Measurements from ENCODE around the gene DMPK. TPM values are rescaled to one million over a fixed set of nuclear protein-coding genes. Genes with fewer than 3 reads are reported as not detected.
A peak's percentile ranks its signal among the peaks of the same experiment; 100 is the strongest.

The DMPK gene
- total RNA-seq, 2 donors from 2014 or later, result 57.9 to 81.4 TPM

DNA sequence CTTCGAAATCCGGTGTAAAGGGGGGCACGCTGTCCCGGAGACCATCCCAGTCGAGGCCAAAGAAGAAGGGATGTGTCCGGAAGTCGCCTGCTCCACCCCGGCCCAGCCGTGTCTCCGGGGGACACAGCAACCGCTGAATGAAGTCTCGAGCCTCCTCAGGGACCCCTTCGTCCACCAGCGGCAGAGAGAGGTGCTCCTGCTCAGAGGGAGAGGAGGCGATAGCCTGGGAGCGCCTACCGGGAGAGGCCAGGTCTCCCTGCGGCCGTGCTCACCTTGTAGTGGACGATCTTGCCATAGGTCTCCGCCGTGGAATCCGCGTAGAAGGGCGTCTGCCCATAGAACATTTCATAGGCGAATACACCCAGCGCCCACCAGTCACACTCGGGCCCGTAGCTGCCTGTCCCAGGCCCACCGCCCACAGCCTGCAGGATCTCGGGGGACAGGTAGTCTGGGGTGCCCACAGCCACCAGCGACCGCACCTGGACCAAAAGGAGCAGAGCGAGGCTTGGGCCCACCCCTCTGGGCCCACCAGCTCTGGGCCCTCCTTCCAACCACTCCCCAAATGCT lies 4.8 kb downstream of the DMPK start:
- peaks cover 65% of the 10 kb centered on the region for H3K4me1 ChIP-seq
- intact Hi-C loops (cut with DNase I), result no loop called here
- H3K27ac ChIP-seq, result no peak overlapping the region
- DNase-seq (no peak), ATAC-seq (no peak)
- H3K27me3 ChIP-seq, result no peaks in the 10 kb centered on the region
- H3K36me3 ChIP-seq (replicated peaks in 1 of 2; ENCODE audit: insufficient read depth in 1 of 2, low read depth in 2 of 2), result peaks cover 0 to 3% of the 10 kb centered on the region in 2 donors
- H3K4me3 ChIP-seq, result no peak overlapping the region
- 93 to 99% methylated on average over 14 to 32 of the region's 34 CpGs for WGBS, 2 donors
- no peaks in the 10 kb centered on the region for H3K9me3 ChIP-seq
- no peak for TF ChIP-seq POLR2A (IDR thresholded peaks at IDR 0.05)
- TF ChIP-seq, protein P1, sequence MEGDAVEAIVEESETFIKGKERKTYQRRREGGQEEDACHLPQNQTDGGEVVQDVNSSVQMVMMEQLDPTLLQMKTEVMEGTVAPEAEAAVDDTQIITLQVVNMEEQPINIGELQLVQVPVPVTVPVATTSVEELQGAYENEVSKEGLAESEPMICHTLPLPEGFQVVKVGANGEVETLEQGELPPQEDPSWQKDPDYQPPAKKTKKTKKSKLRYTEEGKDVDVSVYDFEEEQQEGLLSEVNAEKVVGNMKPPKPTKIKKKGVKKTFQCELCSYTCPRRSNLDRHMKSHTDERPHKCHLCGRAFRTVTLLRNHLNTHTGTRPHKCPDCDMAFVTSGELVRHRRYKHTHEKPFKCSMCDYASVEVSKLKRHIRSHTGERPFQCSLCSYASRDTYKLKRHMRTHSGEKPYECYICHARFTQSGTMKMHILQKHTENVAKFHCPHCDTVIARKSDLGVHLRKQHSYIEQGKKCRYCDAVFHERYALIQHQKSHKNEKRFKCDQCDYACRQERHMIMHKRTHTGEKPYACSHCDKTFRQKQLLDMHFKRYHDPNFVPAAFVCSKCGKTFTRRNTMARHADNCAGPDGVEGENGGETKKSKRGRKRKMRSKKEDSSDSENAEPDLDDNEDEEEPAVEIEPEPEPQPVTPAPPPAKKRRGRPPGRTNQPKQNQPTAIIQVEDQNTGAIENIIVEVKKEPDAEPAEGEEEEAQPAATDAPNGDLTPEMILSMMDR (IDR thresholded peaks at IDR 0.05), result no peak

DNA sequence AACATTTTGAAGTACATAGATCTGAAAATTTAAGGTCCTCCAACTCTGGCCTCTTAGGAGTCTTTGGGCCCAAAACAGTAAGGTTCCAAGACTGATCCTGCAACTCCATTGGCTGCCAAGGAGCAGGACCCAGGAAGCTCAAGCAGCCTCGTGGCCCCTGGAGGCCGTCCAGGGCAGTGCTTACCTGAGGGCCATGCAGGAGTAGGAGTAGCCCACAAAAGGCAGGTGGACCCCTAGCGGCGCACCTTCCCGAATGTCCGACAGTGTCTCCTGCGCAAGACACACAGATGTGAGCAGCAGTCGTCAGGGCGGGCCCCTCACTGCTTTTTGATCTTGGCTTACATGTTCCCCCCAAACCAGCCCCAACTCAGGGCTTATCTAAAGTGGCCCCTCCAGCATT lies 7.5 kb downstream of the DMPK start:
- WGBS, 2 donors, result 82 to 86% methylated on average over 9 of the region's 9 CpGs
- Histone ChIP-seq H3K9me3 (no peaks in the 10 kb centered on the region), H3K27ac (peak overlapping the region in 3 of 4 donors; percentile 8 to 98 (median 12)), H3K4me3 (no peak overlapping the region), H3K36me3 (replicated peaks in 1 of 2; ENCODE audit: insufficient read depth in 1 of 2, low read depth in 2 of 2) (peaks cover 0 to 3% of the 10 kb centered on the region in 2 donors), H3K27me3 (no peaks in the 10 kb centered on the region), H3K4me1 (peaks cover 65% of the 10 kb centered on the region)
- intact Hi-C loops (cut with DNase I), result no loop called here
- ATAC-seq, result no peak
- peak in 1 of 4 donors; percentile 51 for DNase-seq
- TF ChIP-seq, protein P1 (IDR thresholded peaks at IDR 0.05), result no peak
- no peak for TF ChIP-seq POLR2A (IDR thresholded peaks at IDR 0.05)

GRCh38 chr19:45773384-45773783 lies 8.9 kb downstream of the DMPK start:
- H3K4me3 ChIP-seq, result no peak overlapping the region
- peak; percentile 77 to 94 (median 88) for DNase-seq
- intact Hi-C loops (cut with DNase I), result no loop called here
- TF ChIP-seq, protein P1 (IDR thresholded peaks at IDR 0.05), result no peak
- TF ChIP-seq POLR2A (IDR thresholded peaks at IDR 0.05), result peak in 1 of 3 donors; percentile 25
- no peak for ATAC-seq
- no peaks in the 10 kb centered on the region for H3K27me3 ChIP-seq
- peaks cover 55% of the 10 kb centered on the region for H3K4me1 ChIP-seq
- no peaks in the 10 kb centered on the region for H3K9me3 ChIP-seq
- H3K36me3 ChIP-seq (replicated peaks in 1 of 2; ENCODE audit: insufficient read depth in 1 of 2, low read depth in 2 of 2), result peaks cover 0 to 3% of the 10 kb centered on the region in 2 donors
- H3K27ac ChIP-seq, result peak overlapping the region; percentile 93 to 98 (median 96)
- 0 to 8% methylated on average over 2 of the region's 2 CpGs for WGBS, 2 donors

DNA sequence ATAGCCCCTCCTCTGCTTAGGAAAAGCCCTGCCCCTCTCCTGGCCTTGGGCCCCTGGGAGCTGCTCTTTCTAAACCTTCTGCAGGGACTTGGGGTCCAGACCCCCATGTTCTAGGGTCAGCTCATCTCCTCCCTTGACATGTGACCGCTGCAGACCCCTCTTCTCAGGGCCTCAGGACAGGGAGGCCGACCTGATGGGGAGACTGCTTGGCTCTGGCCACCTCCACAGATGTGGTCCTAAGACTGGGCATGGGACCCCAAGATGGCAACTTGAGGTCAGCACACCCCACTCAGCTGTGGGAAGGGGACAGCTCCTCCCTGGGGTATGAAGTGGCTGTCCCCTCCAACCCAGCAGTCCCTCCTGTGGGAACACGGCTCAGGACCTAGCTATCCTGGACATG lies 9.4 kb downstream of the DMPK start:
- DNase-seq, result no peak
- Histone ChIP-seq H3K4me1 (peaks cover 51% of the 10 kb centered on the region), H3K4me3 (no peak overlapping the region), H3K9me3 (no peaks in the 10 kb centered on the region), H3K27ac (peak overlapping the region; percentile 93 to 98 (median 96)), H3K36me3 (replicated peaks in 1 of 2; ENCODE audit: insufficient read depth in 1 of 2, low read depth in 2 of 2) (peaks cover 0 to 2% of the 10 kb centered on the region in 2 donors), H3K27me3 (no peaks in the 10 kb centered on the region)
- WGBS, 2 donors, result 78 to 83% methylated on average over 2 to 3 of the region's 3 CpGs
- TF ChIP-seq POLR2A (IDR thresholded peaks at IDR 0.05), result no peak
- TF ChIP-seq, protein P1 (IDR thresholded peaks at IDR 0.05), result no peak
- intact Hi-C loops (cut with DNase I), result no loop called here
- ATAC-seq, result no peak

Data from body of pancreas (tissue), 4 donors.